GM23248 (cell line): ENCODE results near the gene SLC39A2.

Source experiments
- EZH2 ChIP-seq: fragments of 200-600 bp; sonication (generic); IDR thresholded peaks from 2 replicates; pipeline ENCODE4 v1.6.1; 2018; ENCODE audit warnings: antibody characterized with exemption, mild to moderate bottlenecking; ENCODE audit not compliant: insufficient read depth, poor library complexity, severe bottlenecking
- EZH2phosphoT487 ChIP-seq: fragments of 200-600 bp; sonication (generic); IDR thresholded peaks from 2 replicates; pipeline ENCODE4 v1.6.1; 2018; ENCODE audit warnings: antibody characterized with exemption, moderate library complexity, mild to moderate bottlenecking, low read depth; ENCODE audit not compliant: insufficient read depth

DNA sequence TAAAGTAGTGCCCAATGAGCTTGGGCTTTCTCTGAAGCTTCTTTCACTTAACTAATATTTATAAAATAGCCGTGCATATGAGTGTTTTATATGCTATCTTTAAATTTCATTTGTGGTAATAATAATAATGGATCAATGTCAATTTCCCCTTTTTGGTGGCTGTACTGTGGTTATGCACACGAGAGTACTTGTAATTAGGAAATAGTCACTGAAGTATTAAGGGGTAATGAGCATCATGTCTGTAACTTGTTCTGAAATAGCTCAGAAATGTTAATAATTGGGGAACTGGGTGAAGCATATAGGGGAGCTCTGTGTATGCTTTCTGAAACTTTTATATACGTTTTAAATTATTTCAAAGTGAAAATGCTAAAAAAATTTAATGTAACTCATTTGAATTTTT is 51.5 kb downstream of the SLC39A2 start:
- TF ChIP-seq EZH2 (no peak), EZH2phosphoT487 (no peak)
